CD4-positive, alpha-beta T cell treated with Interleukin-6 for 4 hours (primary cell): ENCODE measurements around the gene HEATR9.

Experiments used
- DNase-seq: peaks from one replicate; pipeline ENCODE4 v3.0.0-alpha.2; 2020; ENCODE audit warnings: mixed read lengths

The HEATR9 gene

GRCh38 chr17:35808240-35808961 is 60.3 kb downstream of the HEATR9 start:
- no peak for DNase-seq

- no peak for DNase-seq
Measured at GRCh38 chr17:35807371-35808144, 61.1 kb downstream of the HEATR9 start.
